Measurements from ENCODE around the gene ZFYVE19. TPM values are rescaled to one million over a fixed set of nuclear protein-coding genes. Genes with fewer than 3 reads are reported as not detected.
A peak's percentile ranks its signal among the peaks of the same experiment; 100 is the strongest.

ZFYVE19 gene, protein sequence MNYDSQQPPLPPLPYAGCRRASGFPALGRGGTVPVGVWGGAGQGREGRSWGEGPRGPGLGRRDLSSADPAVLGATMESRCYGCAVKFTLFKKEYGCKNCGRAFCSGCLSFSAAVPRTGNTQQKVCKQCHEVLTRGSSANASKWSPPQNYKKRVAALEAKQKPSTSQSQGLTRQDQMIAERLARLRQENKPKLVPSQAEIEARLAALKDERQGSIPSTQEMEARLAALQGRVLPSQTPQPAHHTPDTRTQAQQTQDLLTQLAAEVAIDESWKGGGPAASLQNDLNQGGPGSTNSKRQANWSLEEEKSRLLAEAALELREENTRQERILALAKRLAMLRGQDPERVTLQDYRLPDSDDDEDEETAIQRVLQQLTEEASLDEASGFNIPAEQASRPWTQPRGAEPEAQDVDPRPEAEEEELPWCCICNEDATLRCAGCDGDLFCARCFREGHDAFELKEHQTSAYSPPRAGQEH
- 26.4 TPM for total RNA-seq
- long read RNA-seq, transcript ZFYVE19-203 (11 exons, 2,775 nt), result major isoform, 33 of 67 reads
- long read RNA-seq, transcript ZFYVE19-201 (10 exons, 1,555 nt), result minor isoform, 5 of 67 reads
- long read RNA-seq, partial matches to known transcripts, result 14 of 67 reads
- long read RNA-seq, other reads (novel, unspliced or antisense), result 14 of 67 reads

DNA sequence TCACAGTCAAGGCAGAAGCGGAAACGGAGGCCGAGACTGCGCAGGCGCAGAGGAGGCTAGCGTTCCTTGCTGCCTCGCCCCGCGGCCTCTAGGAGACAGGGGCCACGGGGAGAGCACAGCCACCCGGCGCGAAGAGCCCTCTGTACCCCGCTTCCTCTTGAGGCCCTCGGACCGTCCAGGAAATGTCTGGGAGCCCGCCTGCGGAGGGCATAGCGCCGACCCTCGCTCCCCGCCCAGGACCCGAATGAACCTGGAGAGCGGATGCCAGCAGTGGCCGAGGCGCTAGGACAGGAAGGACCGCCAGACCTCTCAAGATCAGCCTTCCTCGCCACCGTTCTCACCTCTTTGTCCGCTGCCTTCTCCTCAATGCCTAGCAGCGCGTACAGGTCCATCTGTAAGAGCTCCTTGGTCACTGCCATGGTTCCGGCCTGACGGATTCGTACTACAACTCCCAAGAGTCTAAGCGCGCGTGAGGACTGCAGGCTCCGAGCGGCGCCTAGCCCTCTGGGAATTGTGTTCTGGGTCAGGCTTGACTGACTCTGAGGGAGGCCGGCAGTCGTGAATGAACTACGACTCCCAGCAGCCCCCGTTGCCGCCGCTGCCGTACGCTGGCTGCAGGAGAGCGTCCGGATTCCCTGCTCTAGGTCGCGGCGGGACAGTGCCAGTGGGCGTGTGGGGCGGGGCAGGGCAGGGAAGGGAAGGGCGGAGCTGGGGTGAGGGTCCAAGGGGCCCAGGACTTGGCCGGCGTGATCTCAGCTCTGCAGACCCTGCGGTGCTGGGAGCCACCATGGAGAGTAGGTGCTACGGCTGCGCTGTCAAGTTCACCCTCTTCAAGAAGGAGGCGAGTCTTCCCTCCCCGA lies at the start of gene ZFYVE19, which contains the start of gene DNAJC17:
ZFYVE19 (plus strand) TSS at position 62 of the 860 bp plus-strand sequence; CDS start at position 563, 501 bp downstream.
DNAJC17 (minus strand) TSS at position 446 of the 860 bp plus-strand sequence; CDS start at position 419, 27 bp downstream.
- ATAC-seq (ENCODE audit: poor library complexity) (peak; percentile 99), DNase-seq (peak; percentile 98)
- intact Hi-C loops (cut with DNase I), result no loop called here

GRCh38 chr15:40759961-40760360 lies 46.9 kb upstream of the ZFYVE19 start:
- ATAC-seq (ENCODE audit: poor library complexity) (no peak), DNase-seq (no peak)
- intact Hi-C loops (cut with DNase I), result loop anchor here (10.0 kb wide), 1 partner anchor 65 kb away; the partner anchor contains the start of gene RAD51

GRCh38 chr15:40762919-40763800 lies 43.7 kb upstream of the ZFYVE19 start:
- DNase-seq (peak; percentile 83), ATAC-seq (ENCODE audit: poor library complexity) (peak; percentile 25)
- intact Hi-C loops (cut with DNase I), result no loop called here

DNA sequence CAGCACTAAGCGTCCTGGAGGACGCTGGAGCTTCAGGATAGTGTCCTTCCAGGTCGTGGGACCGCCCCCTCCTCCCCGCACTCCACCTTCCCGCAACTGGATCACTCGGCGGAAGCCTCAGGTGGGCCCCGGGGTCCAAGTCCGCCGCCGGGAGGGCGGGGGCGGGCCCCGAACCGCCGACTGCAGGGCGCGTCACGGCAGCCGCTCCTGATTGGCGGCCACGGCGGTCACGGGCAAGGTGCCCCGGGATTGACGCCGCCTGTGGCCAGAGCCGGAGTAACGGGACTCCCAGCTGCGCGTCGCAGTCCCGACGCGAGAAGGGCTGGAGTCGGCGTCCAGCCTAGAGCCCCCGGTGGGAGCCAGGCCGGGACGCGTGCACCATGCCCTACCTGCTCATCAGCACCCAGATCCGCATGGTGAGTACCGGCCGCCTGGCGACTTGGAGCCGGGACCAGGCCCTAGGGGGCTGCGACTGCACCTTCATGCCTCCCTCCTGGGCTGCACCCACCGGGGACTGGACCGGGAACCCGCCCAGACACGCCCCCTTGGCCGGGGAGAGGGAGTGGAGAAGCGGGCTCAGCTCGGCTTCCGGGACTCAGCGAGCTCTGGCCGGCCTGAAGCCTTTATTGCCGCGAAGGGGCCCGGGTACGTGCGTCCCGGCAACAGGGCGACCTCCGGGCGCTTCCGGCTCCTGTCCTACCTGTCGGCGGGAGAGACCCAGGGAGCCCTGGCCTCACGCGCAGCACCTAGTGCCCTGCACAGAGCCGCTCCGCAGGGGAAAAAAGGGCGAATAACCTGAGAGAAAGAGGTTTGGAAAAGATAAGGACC lies 42.9 kb upstream of the ZFYVE19 start, which contains the start of gene GCHFR:
GCHFR (plus strand) TSS at position 268 of the 828 bp plus-strand sequence; CDS start at position 381, 113 bp downstream.
- ATAC-seq (ENCODE audit: poor library complexity) (peak; percentile 83), DNase-seq (peak; percentile 82)
- intact Hi-C loops (cut with DNase I), result no loop called here

- peak; percentile 7 for ATAC-seq (ENCODE audit: poor library complexity)
- DNase-seq, result no peak
- intact Hi-C loops (cut with DNase I), result no loop called here
These were observed 42.2 kb upstream of the ZFYVE19 start for GRCh38 chr15:40764629-40765103.

DNA sequence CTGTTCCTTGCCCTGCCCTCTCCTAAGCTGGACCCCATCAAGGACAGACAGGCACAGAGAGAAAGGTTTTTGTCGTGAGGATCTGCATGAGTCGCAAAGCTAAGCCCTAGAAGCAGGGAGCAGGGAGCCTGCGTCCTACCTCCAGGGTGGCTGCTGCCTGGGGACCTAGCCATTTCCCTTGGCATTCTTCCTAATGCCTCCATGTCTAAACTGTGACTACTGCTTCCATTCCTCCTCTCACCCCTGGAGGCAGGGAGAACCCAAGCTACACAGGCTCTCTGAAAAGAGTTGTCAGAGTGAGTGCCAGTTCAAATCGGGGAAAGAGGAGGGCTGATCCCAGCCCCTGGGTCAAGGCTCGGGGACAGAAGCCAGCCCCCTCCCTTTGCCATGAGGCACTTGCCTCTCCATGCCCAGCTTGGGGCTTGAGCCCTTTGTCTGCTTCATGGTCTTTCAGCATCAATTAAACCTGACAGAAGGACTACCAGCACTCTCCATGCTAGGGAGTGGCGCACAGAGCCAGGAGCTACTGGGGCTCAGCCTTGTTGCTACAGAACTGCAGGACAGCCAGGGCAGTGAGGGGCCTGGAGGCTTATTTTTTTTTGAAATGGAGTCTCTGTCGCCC lies 40.6 kb upstream of the ZFYVE19 start:
- ATAC-seq (ENCODE audit: poor library complexity), result no peak
- intact Hi-C loops (cut with DNase I), result no loop called here
- DNase-seq, result no peak

DNA sequence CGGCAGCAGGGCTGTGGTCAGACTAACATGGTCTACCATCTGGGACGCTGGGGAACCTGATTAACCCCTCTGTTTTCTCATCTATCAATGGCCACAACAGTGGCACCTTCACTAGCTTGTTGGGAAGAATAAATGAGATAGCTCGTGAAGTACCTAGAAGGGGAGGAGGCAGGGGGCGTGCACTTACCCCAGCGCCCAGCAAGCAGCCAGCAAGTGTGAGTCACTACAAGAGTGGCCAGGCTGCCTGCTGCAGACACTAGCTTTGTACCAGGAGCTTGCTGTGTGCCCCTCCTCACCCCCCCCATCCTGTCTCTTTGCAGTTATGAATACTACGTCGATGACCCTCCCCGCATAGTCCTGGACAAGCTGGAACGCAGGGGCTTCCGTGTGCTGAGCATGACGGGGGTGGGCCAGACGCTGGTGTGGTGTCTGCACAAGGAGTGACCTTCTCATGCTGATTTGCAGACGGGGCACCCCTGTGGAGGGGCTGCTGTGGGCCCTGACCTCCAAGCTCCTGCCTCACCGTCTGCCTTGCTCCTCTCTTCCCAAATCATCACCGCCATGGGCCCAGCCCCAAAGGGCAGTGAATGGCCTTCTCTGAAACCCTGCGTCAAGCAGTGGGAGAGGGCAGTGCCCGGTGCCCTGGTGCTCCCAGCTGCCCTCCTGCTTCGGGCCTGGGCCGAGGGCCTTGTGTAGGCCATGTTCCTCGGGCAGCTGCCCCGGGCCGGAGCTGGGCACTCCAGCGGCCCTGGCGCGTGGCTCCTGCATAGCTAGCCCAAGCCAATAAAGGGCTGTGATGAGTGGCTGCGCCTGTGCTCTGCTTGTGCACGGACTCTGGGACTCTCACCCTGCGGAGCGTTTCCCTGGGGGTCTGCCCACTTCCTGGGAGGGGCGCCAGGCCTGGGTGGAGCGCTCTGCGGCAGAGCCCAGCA lies 39.7 kb upstream of the ZFYVE19 start:
- intact Hi-C loops (cut with DNase I), result no loop called here
- ATAC-seq (ENCODE audit: poor library complexity) (no peak), DNase-seq (no peak)

- DNase-seq, result no peak
- intact Hi-C loops (cut with DNase I), result no loop called here
- no peak for ATAC-seq (ENCODE audit: poor library complexity)
These were observed 38.9 kb upstream of the ZFYVE19 start for GRCh38 chr15:40767838-40768500.

DNA sequence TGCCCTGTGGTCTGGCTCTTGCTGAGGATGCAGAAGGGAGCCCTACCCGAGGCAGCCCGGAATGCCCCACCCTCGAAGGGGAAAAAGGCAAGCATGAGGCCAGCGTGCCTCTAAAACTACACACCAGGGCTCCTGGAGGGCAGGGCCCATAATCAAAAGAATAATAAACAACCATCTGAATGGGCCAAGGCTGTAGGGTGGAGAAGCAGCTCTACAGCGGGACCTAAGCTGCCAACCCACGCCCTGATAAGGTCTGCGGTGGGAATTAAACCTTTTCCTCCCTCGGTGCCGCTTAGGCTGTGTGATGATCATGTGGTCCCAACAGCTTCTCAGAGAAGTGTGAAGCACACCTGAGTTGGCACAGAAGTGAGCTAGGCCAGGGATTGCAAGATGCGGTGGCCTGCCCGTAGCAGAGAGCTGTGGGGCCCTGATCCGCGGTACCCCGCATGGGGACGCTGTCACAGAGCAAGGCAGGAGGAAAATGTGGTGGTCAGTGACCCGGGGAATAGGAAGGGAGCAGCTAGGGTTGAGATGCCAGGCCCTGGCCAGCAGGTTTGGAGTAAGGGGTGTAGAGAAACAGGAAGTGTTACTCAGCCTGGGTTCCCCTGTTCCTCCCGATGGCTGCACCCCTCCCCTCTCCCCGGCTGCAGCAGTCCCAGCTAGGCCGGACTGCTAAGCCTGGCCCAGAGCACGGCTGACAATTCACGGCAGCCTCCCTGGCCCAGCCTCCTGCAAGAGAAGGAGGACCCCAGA lies 38.2 kb upstream of the ZFYVE19 start:
- intact Hi-C loops (cut with DNase I), result no loop called here
- DNase-seq (no peak), ATAC-seq (ENCODE audit: poor library complexity) (no peak)

GRCh38 chr15:40769274-40770146 lies 37.4 kb upstream of the ZFYVE19 start, which contains the start of gene C15orf62:
Gene C15orf62 (plus strand): TSS chr15:40769980. CDS start chr15:40770496, 516 bp downstream.
- intact Hi-C loops (cut with DNase I), result no loop called here
- DNase-seq (no peak), ATAC-seq (ENCODE audit: poor library complexity) (no peak)

GRCh38 chr15:40770147-40770721 lies 36.7 kb upstream of the ZFYVE19 start:
- no peak for ATAC-seq (ENCODE audit: poor library complexity)
- intact Hi-C loops (cut with DNase I), result no loop called here
- DNase-seq, result no peak

DNA sequence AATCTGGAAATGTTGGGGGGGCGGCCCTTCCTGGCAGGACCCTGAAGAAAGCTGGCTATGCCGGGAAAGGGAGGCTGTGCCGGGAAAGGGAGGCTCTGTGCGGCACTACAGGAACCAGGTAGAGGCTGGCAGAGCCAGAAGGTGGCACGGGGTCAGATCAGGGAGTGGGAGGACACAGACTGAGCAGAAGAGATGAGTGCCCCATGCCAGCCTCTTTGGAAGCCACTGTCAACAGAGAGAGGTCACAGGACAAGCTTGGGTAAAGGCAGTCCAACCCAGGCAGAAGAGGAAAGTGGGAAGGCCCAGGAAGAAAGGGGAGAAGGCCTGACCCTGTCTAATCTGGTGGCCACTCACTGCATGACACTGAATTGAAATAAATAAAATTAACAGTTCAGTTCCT lies 35.6 kb upstream of the ZFYVE19 start:
- DNase-seq (no peak), ATAC-seq (ENCODE audit: poor library complexity) (no peak)
- intact Hi-C loops (cut with DNase I), result no loop called here

- DNase-seq (no peak), ATAC-seq (ENCODE audit: poor library complexity) (no peak)
- intact Hi-C loops (cut with DNase I), result no loop called here
These were observed 34.9 kb upstream of the ZFYVE19 start for GRCh38 chr15:40772014-40772413.
